Testis (tissue), 2 donors: Measurements from ENCODE around the gene ULBP2.

Experiments used
- POLR2A ChIP-seq: fragments of 450-650 bp; IDR thresholded peaks from one replicate; pipeline ENCODE4 v1.6.1; 2017; ENCODE audit warnings: antibody characterized with exemption, mild to moderate bottlenecking, moderate library complexity
- TF ChIP-seq, protein P1 (sequence below), 3 experiments: fragments of 450-650 bp in 2 of 3; fragments of 200-600 bp in 1 of 3; sonication (generic) in 1 of 3; IDR thresholded peaks; one replicate each; pipeline ENCODE4 v1.5.1; 2016 to 2019; ENCODE audit warnings: antibody characterized with exemption in 3 of 3, mild to moderate bottlenecking in 2 of 3, moderate library complexity in 1 of 3

DNA sequence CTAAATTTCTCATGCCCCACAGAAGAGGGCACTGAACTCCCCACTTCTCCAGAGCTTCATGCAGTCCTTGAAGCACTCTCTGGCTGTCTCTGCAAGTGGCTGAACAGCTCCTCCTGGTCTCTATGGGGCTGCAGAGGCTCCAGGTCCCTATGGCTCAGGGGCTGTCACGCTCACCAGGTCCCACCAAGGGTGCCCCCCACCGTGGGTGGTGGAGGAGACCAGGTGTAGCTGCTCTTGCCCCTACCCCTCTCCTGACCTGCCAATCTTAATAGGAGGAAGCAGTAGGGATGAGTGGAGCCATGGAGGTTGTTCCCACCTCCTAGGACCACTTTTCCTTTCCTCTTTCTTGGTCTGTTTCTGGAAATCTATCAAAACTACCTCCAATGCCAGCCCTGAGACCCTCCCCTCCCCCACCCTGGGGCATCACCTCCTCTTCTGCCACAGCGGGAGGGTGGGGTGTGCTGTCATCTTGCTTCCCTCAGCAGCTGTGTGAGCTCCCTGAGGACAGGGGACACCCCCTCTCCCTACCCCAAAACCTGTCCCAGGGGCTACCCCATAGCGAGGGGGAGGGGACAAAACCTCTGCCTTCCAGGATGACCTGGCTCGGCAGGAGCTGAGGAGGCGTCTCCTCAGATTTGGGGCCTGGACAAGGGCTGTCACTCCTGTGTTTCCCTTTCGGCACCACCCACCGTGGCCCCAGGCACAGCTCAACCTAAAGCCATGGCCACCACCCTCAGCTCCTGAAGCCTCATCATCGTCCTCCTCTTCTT lies 31.9 kb upstream of the ULBP2 start:
- no peak for TF ChIP-seq POLR2A
- TF ChIP-seq, protein P1, sequence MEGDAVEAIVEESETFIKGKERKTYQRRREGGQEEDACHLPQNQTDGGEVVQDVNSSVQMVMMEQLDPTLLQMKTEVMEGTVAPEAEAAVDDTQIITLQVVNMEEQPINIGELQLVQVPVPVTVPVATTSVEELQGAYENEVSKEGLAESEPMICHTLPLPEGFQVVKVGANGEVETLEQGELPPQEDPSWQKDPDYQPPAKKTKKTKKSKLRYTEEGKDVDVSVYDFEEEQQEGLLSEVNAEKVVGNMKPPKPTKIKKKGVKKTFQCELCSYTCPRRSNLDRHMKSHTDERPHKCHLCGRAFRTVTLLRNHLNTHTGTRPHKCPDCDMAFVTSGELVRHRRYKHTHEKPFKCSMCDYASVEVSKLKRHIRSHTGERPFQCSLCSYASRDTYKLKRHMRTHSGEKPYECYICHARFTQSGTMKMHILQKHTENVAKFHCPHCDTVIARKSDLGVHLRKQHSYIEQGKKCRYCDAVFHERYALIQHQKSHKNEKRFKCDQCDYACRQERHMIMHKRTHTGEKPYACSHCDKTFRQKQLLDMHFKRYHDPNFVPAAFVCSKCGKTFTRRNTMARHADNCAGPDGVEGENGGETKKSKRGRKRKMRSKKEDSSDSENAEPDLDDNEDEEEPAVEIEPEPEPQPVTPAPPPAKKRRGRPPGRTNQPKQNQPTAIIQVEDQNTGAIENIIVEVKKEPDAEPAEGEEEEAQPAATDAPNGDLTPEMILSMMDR (IDR thresholded peaks at IDR 0.05) = no peak
